B cell (primary cell): ENCODE data around the gene TNFRSF6B.

Source experiments
- CTCF ChIP-seq: fragments of 200-600 bp; IDR thresholded peaks from one replicate; pipeline ENCODE4 v1.8.0; 2022; ENCODE audit warnings: antibody characterized with exemption, mild to moderate bottlenecking
- EZH2 ChIP-seq: IDR thresholded peaks from 2 replicates; pipeline ENCODE4 v1.6.1; 2012; ENCODE audit warnings: borderline replicate concordance, low read depth, mild to moderate bottlenecking, moderate library complexity, low read length; ENCODE audit not compliant: insufficient read depth, poor library complexity, severe bottlenecking

- TF ChIP-seq EZH2 (no peak), CTCF (no peak)
Observed at GRCh38 chr20:63706027-63706695, 9.7 kb downstream of the TNFRSF6B start.
